Stimulated activated CD4-positive, alpha-beta T cell treated with anti-CD3 and anti-CD28 coated beads, Interleukin-12 subunit alpha, Interleukin-12 subunit beta, amount 100 ng/mL, for 48 hours (primary cell): Measurements from ENCODE around the gene TPRG1.

Source experiments
- DNase-seq, 3 donors: peaks; one replicate each; pipeline ENCODE4 v3.0.0-alpha.2; 2020; ENCODE audit warnings: low read depth in 2 of 3, low spot score in 1 of 3

TPRG1 gene, protein sequence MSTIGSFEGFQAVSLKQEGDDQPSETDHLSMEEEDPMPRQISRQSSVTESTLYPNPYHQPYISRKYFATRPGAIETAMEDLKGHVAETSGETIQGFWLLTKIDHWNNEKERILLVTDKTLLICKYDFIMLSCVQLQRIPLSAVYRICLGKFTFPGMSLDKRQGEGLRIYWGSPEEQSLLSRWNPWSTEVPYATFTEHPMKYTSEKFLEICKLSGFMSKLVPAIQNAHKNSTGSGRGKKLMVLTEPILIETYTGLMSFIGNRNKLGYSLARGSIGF

GRCh38 chr3:189171707-189172106, at the start of gene TPRG1:
Gene TPRG1, plus strand, starts transcription at chr3:189171971. Its CDS starts 35,414 bp downstream, at chr3:189207385.
- DNase-seq, result no peak

- no peak for DNase-seq
Observed at GRCh38 chr3:189122110-189122509, 49.7 kb upstream of the TPRG1 start.

- no peak for DNase-seq
Observed at GRCh38 chr3:189122526-189123205, 49.1 kb upstream of the TPRG1 start.

DNA sequence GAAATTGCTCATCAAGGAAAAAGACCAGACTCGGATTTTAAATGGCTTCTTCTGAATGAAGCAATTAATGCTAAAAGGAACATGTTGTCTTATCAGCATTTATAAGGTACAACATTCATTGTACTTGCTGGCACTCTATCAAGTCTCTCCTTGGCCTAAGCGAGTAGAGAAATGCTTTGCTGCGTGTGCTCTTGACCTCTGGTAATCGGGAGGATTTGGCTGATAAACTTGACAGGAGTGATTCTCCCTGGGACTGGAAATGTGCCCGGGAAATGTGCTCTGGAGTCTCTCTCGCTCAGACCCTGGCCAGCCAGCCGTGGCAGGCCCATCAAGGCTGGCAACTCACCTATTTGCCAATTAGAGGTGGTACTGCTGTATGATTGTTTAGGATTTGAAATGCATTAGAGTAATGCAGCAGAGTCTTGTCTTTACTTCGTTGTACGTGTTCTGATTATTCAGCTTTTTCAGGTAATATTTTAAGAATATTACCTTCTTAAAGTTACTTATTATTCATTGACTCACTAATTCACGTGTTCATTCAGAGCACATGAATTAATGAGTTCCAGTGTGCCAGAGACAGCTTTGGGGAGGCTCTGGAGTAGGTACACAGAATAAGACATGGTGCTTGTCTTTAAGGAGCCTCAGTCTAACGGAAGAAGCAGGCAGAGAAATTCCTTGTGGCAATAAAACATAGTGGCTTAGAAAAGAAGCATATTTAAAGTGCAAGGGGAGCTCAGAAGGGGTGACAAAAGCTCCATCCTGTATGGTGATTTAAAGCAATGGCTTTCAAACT, 48.0 kb upstream of the TPRG1 start:
- DNase-seq, result no peak

DNA sequence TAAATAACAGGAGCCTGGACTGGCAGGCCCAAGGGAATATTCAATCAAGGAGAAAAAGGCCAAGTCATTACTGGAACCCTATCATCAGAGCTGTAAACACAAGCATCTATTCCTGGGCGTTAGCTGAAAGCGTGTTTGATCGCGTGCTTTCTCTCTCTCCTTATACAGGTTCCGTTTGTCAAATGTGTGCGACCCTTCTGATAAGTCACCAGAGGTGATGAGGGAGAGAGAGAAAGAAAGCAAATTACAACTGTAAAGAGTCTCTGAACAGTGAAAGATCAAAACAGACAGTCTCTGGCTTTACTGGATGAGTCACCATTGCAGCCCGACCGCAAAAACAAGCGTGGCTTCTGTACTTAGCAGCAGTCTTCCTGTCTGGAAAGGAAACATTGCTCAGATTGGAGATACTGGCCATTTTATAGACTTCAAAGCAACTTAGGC, 39.5 kb upstream of the TPRG1 start:
- DNase-seq, result peak; percentile 57 to 66 (median 65)

DNA sequence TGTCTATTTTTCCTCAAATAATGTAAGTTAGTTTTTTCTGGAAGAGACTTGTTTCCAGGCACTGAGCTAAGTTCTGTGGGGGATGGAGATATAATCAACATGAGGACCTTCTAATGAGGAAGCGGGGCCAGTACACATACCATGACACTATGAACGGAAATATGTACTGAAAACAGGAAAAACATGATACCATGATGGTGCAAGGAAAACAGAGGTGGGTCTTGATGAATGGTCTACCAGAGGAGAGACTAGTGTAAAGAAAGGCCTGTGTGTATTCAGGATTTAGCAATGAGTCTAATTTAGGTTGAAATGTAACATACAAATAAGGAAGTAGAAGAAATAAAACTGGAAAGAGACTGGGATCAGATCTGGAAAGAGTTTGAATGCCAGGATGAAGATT, 38.9 kb upstream of the TPRG1 start:
- DNase-seq, result no peak

GRCh38 chr3:189133768-189134167, 38.0 kb upstream of the TPRG1 start:
- DNase-seq, result no peak

DNA sequence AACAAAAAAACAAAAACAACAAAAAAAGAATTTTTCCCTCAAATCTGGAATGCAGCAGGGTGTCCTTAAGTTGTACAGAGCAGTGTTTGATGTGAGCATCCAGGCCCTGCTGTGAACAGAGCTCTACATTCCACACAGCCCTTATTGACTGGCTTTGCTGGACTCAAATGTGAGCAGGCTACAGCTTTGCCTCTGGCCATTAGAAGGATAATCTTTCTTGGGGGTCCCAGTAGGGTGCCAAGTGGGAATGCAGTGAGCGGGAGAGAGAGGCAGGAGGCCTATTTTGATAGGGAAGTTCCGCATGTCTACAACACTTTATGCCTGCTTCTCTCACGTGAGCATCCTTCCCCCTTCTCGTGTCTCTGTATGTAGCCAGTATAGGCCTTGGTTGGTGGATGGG, 34.4 kb upstream of the TPRG1 start:
- DNase-seq, result no peak

DNA sequence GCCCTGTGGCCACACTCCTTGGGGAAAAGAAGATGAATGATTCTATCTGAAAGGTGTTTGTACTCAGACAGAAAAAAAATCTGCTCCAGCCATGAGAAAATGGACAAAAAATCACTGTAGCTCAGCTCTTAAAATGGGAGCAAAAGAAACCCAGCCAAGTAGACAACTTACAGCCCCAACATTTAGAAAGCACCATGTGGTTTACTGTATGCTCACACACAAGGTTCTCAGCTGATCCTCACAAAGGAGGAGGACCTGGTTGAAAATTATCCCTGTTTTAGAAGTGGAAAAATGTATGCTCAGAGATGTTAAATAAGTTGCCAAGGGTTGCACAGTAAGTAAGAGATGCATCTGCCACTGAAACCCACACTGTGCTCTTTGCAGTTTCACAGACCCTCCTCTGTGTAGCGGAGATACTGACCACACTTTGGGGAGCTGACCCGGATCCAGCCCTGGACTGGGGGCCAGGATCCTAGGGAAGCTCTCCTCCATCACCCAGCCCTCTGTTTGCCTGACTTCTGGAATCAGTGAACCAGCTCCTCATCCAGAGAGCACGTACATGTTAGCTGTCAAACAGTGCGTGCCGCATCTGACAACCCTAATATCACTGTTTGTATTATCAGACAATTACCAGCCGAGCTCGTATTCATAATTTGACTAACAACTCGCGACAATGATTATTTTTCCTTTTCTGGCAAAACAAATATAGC, 32.7 kb upstream of the TPRG1 start:
- DNase-seq, result no peak

DNA sequence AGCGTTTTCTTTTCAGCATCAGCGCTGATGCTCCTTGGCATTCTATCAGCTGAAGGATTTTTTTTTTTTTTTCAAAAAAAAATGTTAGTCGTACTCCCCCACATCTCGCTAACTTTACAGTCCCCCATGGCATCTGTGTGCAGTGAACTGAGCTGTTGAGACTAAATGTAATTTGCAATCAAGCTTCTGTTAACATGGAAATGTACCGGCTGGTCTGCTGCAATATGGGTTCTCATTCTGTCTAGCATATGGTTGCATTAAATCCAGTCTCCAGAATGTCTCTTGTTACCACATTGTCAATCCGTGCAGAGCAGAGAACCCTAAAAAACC, 32.2 kb upstream of the TPRG1 start:
- DNase-seq, result no peak

- DNase-seq, result no peak
Observed at GRCh38 chr3:189142527-189142926, 29.2 kb upstream of the TPRG1 start.

DNA sequence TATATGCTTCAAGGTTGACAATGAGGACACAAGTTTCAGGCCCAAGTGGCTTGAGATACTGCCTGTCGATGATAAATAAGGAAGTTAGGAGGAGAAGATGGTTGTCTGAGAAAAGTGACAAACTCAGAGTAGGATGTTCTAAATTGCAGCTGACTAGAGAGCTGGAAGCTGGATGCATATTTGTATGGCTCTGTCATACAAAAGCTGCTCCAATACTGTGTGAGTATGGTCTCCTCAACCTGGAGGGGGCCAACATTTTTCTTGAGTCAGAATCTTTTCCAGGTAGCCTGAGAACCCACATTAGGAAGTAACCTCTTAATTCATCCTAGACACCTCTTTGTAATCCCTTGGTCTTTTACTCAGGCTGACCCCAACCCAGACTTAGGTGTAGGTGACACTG, 28.4 kb upstream of the TPRG1 start:
- DNase-seq, result no peak

DNA sequence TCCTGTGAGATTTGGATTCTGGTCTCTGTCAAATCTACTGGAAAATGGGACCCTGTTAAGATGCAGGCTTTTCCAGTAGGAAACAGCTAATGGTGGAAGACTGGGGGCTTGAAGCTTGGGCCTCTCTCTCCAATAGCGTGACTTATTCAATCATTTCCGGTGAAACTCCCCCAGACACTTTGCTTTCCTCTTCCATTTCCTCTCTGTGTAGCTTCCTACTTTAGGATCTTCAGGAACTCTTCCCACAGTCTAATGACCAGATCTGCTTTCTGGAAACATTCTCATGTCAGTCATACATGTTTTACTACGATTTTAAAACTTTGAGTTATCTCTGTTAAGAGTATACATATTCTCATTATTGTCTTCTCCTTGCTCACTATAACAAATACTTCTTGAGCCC, 28.0 kb upstream of the TPRG1 start:
- DNase-seq, result no peak

GRCh38 chr3:189144645-189145044, 27.1 kb upstream of the TPRG1 start:
- no peak for DNase-seq

- no peak for DNase-seq
Observed at GRCh38 chr3:189146848-189147247, 24.9 kb upstream of the TPRG1 start.

DNA sequence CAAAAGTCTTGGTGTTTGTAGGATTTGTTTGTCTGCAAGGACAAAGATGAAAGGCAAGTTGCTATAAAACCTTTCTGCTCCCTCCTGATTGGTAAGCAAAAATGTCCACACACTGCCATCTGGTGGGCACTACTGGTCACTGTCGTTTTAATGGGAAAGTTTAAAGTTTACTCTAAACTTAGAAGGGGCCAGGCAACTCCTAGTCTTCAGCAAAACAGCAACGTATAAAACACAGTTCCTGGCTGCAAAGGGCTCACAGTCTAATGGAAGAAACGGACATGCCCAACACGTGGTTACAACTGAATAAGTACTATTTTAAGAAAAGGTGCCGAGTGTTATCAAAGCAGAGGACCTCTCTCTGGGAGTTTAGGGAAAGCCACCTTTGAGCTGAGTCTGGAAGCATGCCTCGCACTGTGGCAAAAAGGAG, 23.7 kb upstream of the TPRG1 start:
- DNase-seq, result peak; percentile 45 to 66 (median 51)

DNA sequence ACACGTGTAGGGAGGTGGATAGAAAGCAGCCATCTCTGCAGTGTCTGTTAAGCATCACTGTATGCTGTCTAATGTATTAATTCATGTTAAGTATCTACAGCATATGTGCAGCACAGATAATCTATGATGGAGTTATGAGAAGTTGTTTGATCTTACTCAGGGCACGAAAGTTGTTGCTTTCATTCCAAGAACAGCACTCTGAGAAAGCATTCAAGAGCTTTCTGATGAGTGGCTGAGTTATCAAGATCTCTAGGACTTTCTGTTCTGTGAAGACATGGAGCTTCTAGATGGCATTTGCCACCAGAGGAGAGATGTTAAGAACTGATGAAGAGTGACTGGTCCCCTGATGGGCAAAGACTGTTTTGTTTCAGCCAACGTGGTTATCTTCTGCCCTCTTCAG, 22.6 kb upstream of the TPRG1 start:
- no peak for DNase-seq

DNA sequence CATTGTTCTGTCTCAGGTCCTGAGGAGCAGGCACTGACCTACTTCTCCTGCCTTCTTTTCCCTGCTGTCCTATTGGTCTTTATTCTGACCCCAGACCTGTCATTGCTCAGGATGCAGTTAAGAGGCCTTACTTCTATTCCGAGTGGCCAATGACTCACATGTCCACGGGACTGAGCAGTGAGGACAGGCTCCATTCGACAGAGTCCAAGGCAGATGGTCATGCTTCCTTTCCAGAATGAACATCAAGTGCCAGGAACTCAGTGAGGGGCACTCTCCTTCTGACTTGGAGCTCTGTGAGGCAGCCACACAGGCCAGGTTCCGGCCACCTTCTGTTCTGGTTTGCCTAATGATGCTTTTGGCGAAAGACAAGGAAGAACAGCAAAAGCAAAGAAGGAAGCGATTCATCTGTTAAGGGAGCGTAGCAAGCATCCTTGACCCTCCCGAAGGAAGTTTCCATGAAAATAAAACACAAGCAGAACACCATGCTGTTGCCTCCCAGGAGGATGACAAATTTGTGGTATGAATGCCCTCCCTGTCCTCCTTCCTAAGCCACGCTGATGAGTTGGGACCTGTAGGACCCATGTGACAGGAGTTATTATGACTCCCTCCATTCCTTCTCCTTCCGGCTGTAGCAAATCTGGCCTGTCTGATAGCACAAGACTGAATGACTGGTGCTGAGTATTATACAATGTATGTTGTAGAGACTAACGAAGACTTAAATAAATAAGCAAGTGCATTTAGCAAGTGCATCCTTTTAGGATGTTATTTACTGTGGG, 14.4 kb upstream of the TPRG1 start:
- DNase-seq, result no peak

- no peak for DNase-seq
Observed at GRCh38 chr3:189158034-189158433, 13.7 kb upstream of the TPRG1 start.

- no peak for DNase-seq
Observed at GRCh38 chr3:189160519-189161309, 11.1 kb upstream of the TPRG1 start.
